Measurements from ENCODE around the gene SLC39A8.

Gene SLC39A8

GRCh38 chr4:102305666-102306065 lies 39.6 kb downstream of the SLC39A8 start:
- no peak for ATAC-seq
- TF ChIP-seq BACH2 (CRISPR knock-in tag; IDR thresholded peaks at IDR 0.05; ENCODE audit: borderline replicate concordance) = no peak
- TF ChIP-seq PPARA (CRISPR knock-in tag; IDR thresholded peaks at IDR 0.05; ENCODE audit: borderline replicate concordance) = no peak
- TF ChIP-seq ZNF8 (CRISPR knock-in tag; IDR thresholded peaks at IDR 0.05) = no peak
- TF ChIP-seq POU6F1 (CRISPR knock-in tag; IDR thresholded peaks at IDR 0.05; ENCODE audit: borderline replicate concordance, low read depth) = no peak
- no peak for TF ChIP-seq RARB (CRISPR knock-in tag; IDR thresholded peaks at IDR 0.05)
- no peak for TF ChIP-seq TCF4 (CRISPR knock-in tag; IDR thresholded peaks at IDR 0.05; ENCODE audit: borderline replicate concordance)
- TF ChIP-seq ZNF70 (CRISPR knock-in tag; IDR thresholded peaks at IDR 0.05) = no peak
- no peak for TF ChIP-seq ZC3H10 (CRISPR knock-in tag; IDR thresholded peaks at IDR 0.05)
- TF ChIP-seq, protein P1, sequence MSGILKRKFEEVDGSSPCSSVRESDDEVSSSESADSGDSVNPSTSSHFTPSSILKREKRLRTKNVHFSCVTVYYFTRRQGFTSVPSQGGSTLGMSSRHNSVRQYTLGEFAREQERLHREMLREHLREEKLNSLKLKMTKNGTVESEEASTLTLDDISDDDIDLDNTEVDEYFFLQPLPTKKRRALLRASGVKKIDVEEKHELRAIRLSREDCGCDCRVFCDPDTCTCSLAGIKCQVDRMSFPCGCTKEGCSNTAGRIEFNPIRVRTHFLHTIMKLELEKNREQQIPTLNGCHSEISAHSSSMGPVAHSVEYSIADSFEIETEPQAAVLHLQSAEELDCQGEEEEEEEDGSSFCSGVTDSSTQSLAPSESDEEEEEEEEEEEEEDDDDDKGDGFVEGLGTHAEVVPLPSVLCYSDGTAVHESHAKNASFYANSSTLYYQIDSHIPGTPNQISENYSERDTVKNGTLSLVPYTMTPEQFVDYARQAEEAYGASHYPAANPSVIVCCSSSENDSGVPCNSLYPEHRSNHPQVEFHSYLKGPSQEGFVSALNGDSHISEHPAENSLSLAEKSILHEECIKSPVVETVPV (CRISPR knock-in tag; IDR thresholded peaks at IDR 0.05) = no peak
- TF ChIP-seq ZFP3 (CRISPR knock-in tag; IDR thresholded peaks at IDR 0.05) = no peak
- TF ChIP-seq, protein P2, sequence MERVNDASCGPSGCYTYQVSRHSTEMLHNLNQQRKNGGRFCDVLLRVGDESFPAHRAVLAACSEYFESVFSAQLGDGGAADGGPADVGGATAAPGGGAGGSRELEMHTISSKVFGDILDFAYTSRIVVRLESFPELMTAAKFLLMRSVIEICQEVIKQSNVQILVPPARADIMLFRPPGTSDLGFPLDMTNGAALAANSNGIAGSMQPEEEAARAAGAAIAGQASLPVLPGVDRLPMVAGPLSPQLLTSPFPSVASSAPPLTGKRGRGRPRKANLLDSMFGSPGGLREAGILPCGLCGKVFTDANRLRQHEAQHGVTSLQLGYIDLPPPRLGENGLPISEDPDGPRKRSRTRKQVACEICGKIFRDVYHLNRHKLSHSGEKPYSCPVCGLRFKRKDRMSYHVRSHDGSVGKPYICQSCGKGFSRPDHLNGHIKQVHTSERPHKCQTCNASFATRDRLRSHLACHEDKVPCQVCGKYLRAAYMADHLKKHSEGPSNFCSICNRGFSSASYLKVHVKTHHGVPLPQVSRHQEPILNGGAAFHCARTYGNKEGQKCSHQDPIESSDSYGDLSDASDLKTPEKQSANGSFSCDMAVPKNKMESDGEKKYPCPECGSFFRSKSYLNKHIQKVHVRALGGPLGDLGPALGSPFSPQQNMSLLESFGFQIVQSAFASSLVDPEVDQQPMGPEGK (CRISPR knock-in tag; IDR thresholded peaks at IDR 0.05; ENCODE audit: borderline replicate concordance) = no peak

GRCh38 chr4:102302762-102303161 lies 42.5 kb downstream of the SLC39A8 start:
- ATAC-seq = no peak
- no peak for TF ChIP-seq ISL1 (CRISPR knock-in tag; IDR thresholded peaks at IDR 0.05)
- no peak for TF ChIP-seq ZC3H10 (CRISPR knock-in tag; IDR thresholded peaks at IDR 0.05)
- no peak for TF ChIP-seq ZNF565 (CRISPR knock-in tag; conservative IDR thresholded peaks at IDR 0.05; ENCODE audit: low read depth)
- no peak for TF ChIP-seq TCF4 (CRISPR knock-in tag; IDR thresholded peaks at IDR 0.05; ENCODE audit: borderline replicate concordance)
- no peak for TF ChIP-seq TSHZ2 (CRISPR knock-in tag; IDR thresholded peaks at IDR 0.05)
- TF ChIP-seq POU6F1 (CRISPR knock-in tag; IDR thresholded peaks at IDR 0.05; ENCODE audit: borderline replicate concordance, low read depth) = no peak
- TF ChIP-seq, protein P1 (CRISPR knock-in tag; IDR thresholded peaks at IDR 0.05) = no peak
- TF ChIP-seq TOX (CRISPR knock-in tag; IDR thresholded peaks at IDR 0.05; ENCODE audit: borderline replicate concordance) = no peak
- no peak for TF ChIP-seq SNAI2 (CRISPR knock-in tag; IDR thresholded peaks at IDR 0.05)

GRCh38 chr4:102301167-102301566 lies 44.1 kb downstream of the SLC39A8 start:
- ATAC-seq = no peak
- TF ChIP-seq ZNF8 (CRISPR knock-in tag; IDR thresholded peaks at IDR 0.05) (no peak), PPARA (CRISPR knock-in tag; IDR thresholded peaks at IDR 0.05; ENCODE audit: borderline replicate concordance) (no peak), CREB5 (CRISPR knock-in tag; IDR thresholded peaks at IDR 0.05; ENCODE audit: low read depth) (no peak), ZNF70 (CRISPR knock-in tag; IDR thresholded peaks at IDR 0.05) (no peak), ESRRG (CRISPR knock-in tag; IDR thresholded peaks at IDR 0.05) (no peak), GLIS3 (CRISPR knock-in tag; IDR thresholded peaks at IDR 0.05) (no peak), SNAI2 (CRISPR knock-in tag; IDR thresholded peaks at IDR 0.05) (no peak), ZNF565 (CRISPR knock-in tag; conservative IDR thresholded peaks at IDR 0.05; ENCODE audit: low read depth) (no peak)
